HG03097 (cell line): ENCODE results near the gene CKMT2.

Experiments
- ATAC-seq: cut with Tn5 transposase; IDR thresholded peaks from one replicate; pipeline ENCODE4 v1.9.1; 2021; ENCODE audit not compliant: unreplicated experiment, low FRiP score

CKMT2 gene

DNA sequence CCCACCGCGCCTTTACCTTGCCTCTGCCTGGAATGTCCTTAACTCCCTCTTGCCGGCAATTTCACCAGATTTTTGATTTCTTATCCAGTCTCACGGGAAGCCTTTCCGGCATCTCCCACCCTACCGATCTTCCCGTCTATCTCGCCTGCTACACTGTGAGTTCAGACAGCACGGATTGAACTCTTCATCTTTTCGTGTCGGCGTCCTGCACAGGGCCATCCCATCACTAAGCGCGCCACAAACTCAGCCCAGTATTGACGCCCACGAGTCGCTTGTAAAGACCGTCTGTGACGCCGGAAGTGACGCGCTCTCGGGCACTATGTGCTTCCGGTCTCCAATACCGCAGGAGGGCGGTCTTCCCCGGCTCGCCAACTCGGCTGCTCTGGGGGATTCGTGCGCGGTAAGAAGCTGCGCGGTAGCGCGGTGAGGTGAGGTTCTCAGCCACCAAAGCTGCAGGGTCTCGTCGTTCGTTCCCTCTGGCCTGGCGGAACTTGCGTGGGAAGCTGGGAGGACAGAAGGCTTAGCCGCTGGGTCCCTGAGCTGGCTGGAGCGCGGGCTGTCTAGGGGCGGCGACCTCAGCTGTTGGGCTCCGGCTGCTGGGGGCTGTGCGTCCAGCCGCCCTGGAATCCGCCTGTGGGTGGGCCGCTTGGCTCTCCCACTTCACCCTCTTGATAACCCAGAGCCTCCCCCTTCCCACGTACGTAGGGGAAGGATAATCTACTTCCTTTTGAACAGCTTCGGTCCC lies 68.3 kb downstream of the CKMT2 start, which contains the start of gene ZCCHC9:
Gene ZCCHC9 (plus strand): TSS at position 317 of the 745 bp plus-strand sequence. CDS start 3,171 bp downstream, outside the sequence.
- peak; percentile 95 for ATAC-seq

DNA sequence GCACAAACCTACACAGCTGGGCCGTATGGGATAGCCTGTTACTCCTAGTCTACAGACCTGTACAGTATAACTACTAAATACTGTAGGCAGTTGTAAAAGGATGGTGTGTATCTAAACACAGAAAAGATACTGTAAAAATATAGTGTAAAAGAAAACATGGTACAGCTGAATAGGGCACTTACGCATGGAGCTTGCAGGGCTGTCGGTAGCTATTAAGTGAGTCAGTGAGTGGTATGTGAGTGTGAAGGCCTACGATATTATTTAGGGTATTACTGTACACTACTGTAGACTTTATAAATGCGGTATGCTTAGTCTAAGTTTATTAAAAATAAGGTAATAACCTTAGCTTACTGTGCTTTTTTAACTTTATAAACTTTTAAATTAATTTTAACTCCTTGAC lies 69.5 kb downstream of the CKMT2 start:
- ATAC-seq: no peak

DNA sequence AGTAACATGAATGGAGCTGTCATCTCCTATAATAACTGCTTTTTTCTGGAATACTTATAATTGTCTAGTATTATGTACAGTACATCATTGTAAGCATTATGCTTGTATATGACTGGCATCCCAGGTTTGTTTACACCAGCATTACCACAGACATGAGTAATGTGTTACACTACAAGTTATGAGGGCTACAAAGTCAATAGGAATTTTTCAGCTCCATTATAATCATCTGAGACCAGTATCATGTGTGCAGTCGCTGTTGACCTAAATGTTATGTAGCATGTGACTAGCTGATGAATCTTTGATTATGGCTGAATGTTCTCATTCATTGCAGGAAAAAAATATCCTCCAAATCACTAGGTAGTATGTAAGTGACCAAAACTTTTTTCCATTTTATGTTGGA lies 70.4 kb downstream of the CKMT2 start:
- no peak for ATAC-seq

- ATAC-seq: no peak
These were observed 72.7 kb downstream of the CKMT2 start for GRCh38 chr5:81305785-81306184.

DNA sequence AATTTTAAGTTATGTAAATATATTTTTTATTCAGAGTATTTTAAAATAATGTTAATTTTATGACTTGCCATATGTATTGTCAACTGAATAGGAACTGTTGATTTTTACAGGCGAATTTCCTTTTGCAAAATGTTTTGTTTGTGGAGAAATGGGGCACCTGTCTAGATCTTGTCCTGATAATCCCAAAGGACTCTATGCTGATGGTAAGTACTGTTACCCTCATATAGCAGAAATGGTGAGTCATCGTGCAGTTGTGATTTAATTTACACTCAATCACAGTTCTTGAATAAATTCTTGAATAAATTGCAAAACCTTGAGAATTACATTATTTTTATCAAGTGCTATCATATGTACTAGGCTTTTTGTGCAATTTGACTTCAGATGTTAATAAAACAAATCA lies 75.7 kb downstream of the CKMT2 start:
- no peak for ATAC-seq

DNA sequence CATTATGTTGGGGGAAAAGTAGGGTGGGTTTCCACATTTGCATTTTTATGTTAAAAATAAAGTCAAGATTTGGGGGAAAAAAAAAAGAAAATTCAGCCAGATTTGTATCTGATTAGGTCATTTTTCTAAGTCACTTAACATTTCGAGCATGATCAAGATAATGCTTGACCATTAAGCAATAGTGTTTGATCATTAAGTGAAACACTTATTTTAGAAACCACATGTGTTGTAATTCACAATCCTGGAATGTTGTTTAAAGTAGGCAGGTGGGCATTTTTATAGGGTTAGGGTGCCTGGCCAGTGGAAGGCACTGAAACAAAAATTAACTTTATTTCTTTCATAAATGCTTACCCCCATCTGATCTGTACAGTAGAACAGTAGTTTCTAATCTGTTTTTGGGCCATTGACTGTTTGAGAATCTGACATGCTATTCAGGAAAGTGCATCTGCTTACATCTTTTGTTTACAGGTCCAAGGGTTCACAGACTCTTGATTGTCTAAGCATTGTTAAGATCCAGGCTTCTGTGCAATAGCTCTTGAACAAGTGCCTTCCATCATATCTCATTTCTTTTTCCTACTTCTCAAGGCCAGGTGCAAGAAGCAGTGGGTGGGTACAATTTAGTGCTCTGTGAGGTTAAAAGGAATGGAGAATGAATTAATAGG lies 77.4 kb downstream of the CKMT2 start:
- ATAC-seq: no peak

DNA sequence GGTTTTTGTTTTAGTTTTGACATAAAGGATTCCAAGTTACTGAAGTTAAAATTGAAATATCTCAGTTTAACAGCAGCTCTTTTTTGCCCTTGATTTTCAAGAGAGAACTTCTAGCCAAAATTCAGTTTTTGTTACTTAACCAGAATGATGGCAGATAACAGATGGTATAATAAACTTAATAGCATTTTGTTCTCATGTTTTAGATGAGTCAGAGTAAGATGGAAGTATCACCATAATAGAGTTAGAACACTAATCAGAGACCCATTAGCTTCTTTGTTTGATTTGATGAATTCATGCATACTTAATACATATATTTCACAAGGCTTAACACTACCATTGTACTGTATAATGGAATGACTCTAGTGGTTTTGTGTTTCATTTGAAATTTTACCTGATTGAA lies 80.2 kb downstream of the CKMT2 start:
- ATAC-seq: no peak

- ATAC-seq: no peak
These were observed 80.6 kb downstream of the CKMT2 start for GRCh38 chr5:81313686-81314085.

GRCh38 chr5:81314581-81314980 lies 81.5 kb downstream of the CKMT2 start:
- ATAC-seq: no peak

GRCh38 chr5:81315336-81315735 lies 82.2 kb downstream of the CKMT2 start:
- no peak for ATAC-seq

GRCh38 chr5:81315830-81316229 lies 82.7 kb downstream of the CKMT2 start:
- ATAC-seq: no peak
